HTR-8/SVneo (cell line): ENCODE data around the gene RASSF3.

Source experiments
- DNase-seq: peaks from one replicate; pipeline ENCODE4 v3.0.0; 2011; ENCODE audit warnings: low spot score, mixed read lengths; ENCODE audit not compliant: insufficient read length
- FAIRE-seq: peaks from 2 replicates; lab custom pipeline; 2011; peaks lifted over from hg19 to GRCh38; lab: Jason Lieb, UNC

Gene RASSF3

DNA sequence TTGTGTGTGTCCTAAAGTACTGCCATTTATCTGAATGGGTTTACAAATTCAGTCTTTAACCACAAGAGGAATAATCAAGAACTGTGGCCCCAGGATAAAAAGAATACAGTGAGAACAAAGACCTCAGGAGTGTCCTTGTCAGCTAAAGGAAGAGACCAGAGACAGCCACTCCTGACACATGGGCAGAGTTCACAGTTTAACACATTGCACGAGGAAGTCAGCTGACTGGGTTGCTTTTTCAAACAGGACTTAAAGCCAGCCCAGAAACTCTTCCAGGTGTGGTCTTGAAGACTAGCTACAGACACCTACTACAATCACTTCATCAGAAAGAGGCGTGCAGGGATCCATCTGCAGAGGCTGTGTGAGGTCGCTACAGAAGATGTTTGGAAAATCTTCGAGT, 106.1 kb downstream of the RASSF3 start:
- DNase-seq (no peak), FAIRE-seq (no peak)

DNA sequence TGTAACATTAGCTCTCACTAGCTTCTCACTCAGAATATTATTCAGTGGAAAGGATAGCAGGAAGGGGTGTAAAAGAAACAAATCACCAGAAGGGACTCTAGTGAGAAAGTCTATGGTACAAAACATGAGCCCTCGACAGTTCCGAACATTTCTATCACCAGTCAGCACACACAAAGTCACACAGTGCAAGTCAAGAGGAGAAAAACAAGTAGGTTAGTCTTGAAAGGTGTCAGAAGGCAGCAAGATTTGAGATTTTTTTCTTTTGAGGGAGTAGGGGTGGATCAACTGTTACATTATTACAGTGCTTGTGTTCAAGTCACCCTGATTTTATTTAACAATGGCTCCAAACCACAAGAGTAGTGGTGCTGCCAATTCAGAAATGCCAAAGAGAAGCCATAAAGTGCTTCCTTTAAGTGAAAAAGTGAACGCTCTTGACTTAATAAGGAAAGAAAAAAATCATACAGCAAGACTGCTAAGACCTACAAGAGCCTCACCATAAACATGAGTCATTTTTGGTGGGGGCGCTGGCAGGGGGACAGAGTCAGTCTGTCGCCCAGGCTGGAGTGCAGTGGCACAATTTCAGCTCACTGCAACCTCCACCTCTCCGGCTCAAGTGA, 106.7 kb downstream of the RASSF3 start:
- DNase-seq (no peak), FAIRE-seq (no peak)

- DNase-seq (no peak), FAIRE-seq (no peak)
Observed at GRCh38 chr12:64718649-64719048, 108.4 kb downstream of the RASSF3 start.

DNA sequence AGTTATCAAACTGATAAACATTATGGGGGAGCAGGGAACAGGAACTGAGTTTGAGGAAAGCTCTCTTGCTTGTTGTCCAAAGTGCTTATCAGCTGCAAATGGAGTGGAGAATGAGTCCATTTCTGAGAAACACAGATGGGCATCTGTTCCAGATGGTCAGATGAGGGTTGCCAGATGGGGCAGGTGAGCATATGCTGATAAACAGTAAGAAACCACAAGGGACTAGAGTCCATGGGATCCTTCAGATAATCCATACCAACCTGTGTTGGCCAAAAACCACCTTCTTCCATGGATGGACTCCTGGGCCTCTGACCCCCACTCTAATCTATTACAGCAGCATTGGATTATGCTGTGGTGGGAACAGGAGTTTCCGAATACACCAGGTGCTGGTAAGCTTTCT, 110.6 kb downstream of the RASSF3 start:
- DNase-seq, result no peak
- FAIRE-seq, result no peak

DNA sequence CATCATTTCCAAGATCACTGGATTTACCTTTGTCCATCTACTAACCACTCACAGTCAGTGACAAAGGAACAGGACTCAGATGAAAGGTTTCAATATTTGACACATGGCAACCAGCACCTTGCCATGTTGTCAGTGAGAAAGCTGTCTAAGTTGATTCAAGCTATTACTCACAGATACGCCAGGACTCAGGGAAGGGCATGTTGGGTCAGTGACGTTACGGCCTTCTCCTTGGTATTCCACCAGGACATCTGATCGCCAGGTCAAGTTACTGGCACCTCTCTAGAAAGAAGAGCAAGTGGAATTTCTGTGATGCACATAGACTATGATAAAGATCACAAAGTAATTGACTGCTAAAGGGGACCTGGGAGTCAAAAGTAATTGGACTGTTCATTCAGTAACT, 112.5 kb downstream of the RASSF3 start:
- no peak for DNase-seq
- FAIRE-seq, result no peak

GRCh38 chr12:64723630-64724029, 113.3 kb downstream of the RASSF3 start:
- FAIRE-seq, result no peak
- DNase-seq, result no peak

DNA sequence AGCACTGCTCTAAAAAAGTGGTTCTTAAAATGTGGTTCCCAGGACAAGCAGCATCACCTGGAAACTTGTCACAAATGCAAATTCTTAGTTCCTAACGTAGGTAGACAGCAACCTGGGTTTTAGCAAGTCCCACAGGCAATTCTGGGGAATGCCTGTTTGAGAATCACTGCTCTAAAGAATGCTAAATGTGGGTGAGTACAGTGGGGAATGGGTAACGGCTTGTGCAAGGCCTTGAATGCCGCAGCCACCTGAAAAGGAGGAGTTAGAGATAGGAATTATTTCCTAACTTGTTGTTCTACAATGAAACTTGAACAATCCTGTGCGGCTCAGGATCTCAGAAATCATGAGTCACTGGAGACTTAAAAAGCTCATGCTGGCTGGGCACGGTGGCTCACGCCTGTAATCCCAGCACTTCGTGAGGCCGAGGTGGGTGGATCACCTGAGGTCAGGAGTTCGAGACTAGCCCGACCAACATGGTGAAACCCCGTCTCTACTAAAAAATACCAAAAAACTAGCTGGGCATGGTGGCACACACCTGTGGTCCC, 114.0 kb downstream of the RASSF3 start:
- DNase-seq (no peak), FAIRE-seq (no peak)

- no peak for DNase-seq
- FAIRE-seq, result no peak
Observed at GRCh38 chr12:64729909-64730587, 119.8 kb downstream of the RASSF3 start.

- FAIRE-seq (no peak), DNase-seq (no peak)
Observed at GRCh38 chr12:64730588-64730969, 120.3 kb downstream of the RASSF3 start.

GRCh38 chr12:64731683-64732082, 121.4 kb downstream of the RASSF3 start:
- DNase-seq, result no peak
- no peak for FAIRE-seq

GRCh38 chr12:64733857-64734256, 123.6 kb downstream of the RASSF3 start:
- FAIRE-seq, result peak; percentile 83
- peak; percentile 54 for DNase-seq

- no peak for DNase-seq
- no peak for FAIRE-seq
Observed at GRCh38 chr12:64735442-64735841, 125.1 kb downstream of the RASSF3 start.

DNA sequence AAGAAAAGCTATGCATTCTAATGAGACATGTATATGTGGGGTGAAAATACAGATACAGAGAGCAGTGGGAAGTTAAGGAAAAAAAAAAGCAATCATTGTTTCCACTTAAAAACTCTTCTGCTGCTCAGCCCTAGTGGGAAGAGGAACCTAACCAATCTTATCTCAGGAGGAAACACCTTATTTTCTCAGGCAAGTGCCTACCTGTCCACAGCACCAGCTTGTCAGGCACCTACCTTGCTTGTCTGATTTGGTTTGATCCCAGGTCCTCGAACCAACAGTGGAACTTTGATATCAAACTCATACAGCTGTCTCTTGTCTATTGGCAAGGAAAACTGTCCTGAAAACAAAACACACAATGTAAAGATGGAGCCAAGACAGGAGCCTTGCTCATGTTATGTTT, 126.5 kb downstream of the RASSF3 start:
- DNase-seq (no peak), FAIRE-seq (no peak)

- FAIRE-seq (no peak), DNase-seq (no peak)
Observed at GRCh38 chr12:64737539-64737938, 127.2 kb downstream of the RASSF3 start.

DNA sequence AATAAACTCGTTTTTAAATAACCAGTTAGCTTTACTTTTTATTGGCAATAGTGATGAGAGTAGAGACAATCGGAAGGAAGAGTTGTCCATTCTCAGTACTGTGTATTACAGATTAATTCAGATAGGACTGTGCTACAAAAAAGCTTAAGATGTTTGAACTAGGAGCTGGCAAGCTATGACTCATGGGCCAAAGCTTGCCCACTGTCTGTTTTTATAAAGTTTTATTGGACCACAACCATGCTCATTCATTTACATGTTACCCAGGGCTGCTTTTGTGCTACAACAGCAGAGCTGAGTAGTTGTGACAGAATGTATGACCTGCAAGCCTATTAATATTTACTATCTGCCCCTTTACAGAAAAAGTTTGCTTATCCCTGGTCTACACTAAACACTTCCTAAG, 129.5 kb downstream of the RASSF3 start:
- DNase-seq, result no peak
- no peak for FAIRE-seq

- DNase-seq, result no peak
- no peak for FAIRE-seq
Observed at GRCh38 chr12:64740646-64741045, 130.4 kb downstream of the RASSF3 start.

- no peak for FAIRE-seq
- no peak for DNase-seq
Observed at GRCh38 chr12:64742416-64742815, 132.1 kb downstream of the RASSF3 start.

DNA sequence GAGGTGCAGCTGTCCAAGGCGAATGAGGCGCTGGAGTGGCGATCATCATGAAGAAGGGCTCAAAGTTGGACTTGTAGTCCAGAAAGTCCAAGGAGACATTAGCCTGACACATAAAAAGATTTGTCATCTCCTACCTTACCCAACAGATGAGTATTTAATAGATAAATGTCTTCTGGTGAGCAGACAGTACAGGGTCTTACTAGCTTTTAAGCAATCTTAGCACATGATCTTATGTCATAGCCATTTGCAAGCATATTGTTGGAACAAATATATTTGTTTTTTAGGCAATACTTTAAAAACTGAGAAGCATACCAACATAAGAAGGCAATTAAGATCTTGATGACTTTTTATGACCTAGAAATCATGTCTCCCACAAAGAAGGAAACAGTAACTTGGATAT, 132.9 kb downstream of the RASSF3 start:
- no peak for FAIRE-seq
- no peak for DNase-seq

DNA sequence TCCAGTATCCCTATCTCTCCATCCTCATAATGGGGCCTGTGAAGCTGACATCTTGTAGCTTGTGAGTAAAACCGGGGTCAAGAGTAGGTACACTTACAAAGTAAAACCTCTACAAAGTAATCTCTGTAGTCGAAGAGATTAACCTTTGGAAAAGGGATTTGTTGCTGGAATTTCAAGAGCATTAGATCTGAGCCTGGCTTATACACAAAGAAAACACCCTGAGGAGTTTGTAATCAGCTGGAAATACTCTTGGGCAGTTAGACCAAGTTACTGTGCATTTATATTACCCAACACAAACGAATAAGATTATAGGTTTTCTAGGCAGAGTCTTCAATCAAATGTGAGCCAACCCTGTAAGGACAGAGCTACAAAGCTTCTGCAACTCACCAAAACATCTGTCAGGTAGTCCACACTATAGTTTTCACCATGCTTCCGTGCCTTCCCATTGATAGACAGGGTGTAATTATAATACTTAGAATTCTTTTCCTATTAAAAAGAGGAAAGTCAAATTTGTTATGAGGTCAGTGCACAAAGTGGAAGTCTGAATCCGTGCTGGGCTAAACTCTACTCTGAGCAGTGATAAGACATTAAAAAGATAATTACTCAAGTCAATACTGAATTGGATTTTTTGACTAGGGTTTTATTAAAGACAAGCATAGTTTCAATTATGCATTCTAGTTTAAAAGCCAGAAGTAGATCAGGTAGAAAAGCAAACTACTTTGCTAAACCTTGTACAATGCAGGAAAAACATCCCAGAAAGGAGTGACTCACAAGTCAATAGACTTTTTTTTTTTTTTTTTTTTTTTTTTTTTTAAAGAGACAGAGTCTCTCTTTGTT, 134.3 kb downstream of the RASSF3 start:
- DNase-seq, result peak; percentile 34
- no peak for FAIRE-seq

DNA sequence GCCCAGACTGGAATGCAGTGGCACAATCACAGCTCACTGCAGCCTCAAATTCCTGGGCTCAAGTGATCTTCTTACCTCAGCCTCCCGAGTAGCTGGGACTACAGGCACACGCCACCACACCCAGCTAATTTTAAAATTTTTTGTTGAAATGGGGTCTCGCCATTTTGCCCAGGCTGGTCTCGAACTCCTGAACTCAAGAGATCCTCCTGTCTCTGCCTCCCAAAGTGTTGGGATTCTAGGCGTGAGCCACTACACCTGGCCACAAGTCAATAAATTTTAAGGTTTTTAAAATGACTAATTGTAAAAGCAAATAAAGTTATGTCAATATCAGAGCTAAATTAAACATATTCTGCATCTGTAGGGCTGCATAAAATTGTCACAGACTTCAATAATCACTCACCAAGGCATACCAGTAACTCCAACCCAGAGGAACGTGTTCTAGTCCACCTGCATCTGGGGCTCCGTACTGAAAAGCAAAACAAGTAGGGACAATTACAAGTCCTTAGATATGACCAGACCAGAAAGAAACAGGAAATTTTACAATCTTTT, 135.0 kb downstream of the RASSF3 start:
- no peak for DNase-seq
- no peak for FAIRE-seq

DNA sequence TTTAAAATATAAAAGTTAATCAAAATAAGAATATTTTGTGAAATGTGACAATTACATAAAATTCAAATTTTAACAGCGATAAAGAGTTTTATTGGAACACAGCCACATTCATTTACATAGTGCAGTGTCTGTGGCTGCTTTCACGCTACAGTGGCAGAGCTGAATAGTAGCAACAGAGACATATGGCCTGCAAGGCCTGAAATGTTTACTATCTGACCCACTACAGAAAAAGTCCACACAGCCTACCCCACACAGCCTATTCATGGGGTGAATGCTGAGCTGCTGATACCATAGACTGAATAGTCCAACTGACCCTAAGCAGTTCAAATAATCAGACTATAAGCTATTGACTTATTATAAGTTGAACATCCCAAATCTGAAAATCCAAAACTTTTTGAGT, 135.7 kb downstream of the RASSF3 start:
- FAIRE-seq (no peak), DNase-seq (no peak)
